Naive thymus-derived CD4-positive, alpha-beta T cell (primary cell): ENCODE data around the gene IGFBP4. TPM values are rescaled to one million over a fixed set of nuclear protein-coding genes. Genes with fewer than 3 reads are reported as not detected.

Source experiments
- ATAC-seq: fragments of 150-1000 bp; cut with Tn5 transposase; 2 replicates; pipeline ENCODE4 v1.10.0; 2021; ENCODE audit warnings: mild to moderate bottlenecking, moderate library complexity
- CTCF ChIA-PET: fragments of 350-600 bp; sonication (Branson Sonifier 250); formaldehyde crosslinking; loops from one replicate; lab custom pipeline; 2021; ENCODE audit warnings: antibody characterized with exemption; lab: Charles Lee
- POLR2A ChIA-PET: fragments of 350-600 bp; sonication (Branson Sonifier 250); formaldehyde crosslinking; loops from one replicate; lab custom pipeline; 2021; ENCODE audit warnings: antibody characterized with exemption, inconsistent platforms; lab: Charles Lee
- DNase-seq, 9 donors: peaks; one replicate each; pipeline versions ENCODE4 v3.0.0 to v3.0.0-alpha.2; 2020 to 2022; ENCODE audit warnings: mixed read lengths in 1 of 9
- H3K27ac ChIP-seq: one replicate; pipeline ENCODE4 v1.7.0; 2013; ENCODE audit warnings: mild to moderate bottlenecking, low read depth, low read length, moderate library complexity
- H3K27me3 ChIP-seq, 2 donors: one replicate each; pipeline ENCODE4 v1.7.0; 2013; ENCODE audit warnings: low read length in 2 of 2, mild to moderate bottlenecking in 2 of 2, moderate library complexity in 2 of 2; ENCODE audit not compliant: control insufficient read depth in 2 of 2, insufficient read depth in 2 of 2
- H3K36me3 ChIP-seq, 3 experiments: 1 replicate in 2 of 3; 2 replicates in 1 of 3; pipeline ENCODE4 v1.7.0; 2013; ENCODE audit warnings: low read length in 3 of 3, mild to moderate bottlenecking in 3 of 3, moderate library complexity in 1 of 3; ENCODE audit not compliant: insufficient read depth in 3 of 3, control insufficient read depth in 2 of 3
- H3K4me1 ChIP-seq, 2 donors: one replicate each; pipeline ENCODE4 v1.7.0; 2013; ENCODE audit warnings: low read length in 2 of 2, mild to moderate bottlenecking in 2 of 2, moderate library complexity in 1 of 2; ENCODE audit not compliant: control insufficient read depth in 2 of 2, insufficient read depth in 2 of 2
- H3K4me3 ChIP-seq: 2 replicates; pipeline ENCODE4 v1.7.0; 2013; ENCODE audit warnings: mild to moderate bottlenecking, low read length
- H3K9me3 ChIP-seq, 3 experiments: 1 replicate in 2 of 3; 2 replicates in 1 of 3; pipeline ENCODE4 v1.7.0; 2013; ENCODE audit warnings: low read length in 3 of 3; ENCODE audit not compliant: control insufficient read depth in 2 of 3
- H3K27ac Mint-ChIP-seq, 9 donors: one replicate each; pipeline ENCODE4 v1.8.0; 2020 to 2022; ENCODE audit warnings: mixed read lengths in 9 of 9, mild to moderate bottlenecking in 8 of 9, moderate library complexity in 5 of 9, inconsistent platforms in 2 of 9
- H3K27me3 Mint-ChIP-seq, 5 donors: one replicate each; pipeline ENCODE4 v1.8.0; 2021 to 2022; ENCODE audit warnings: mixed read lengths in 5 of 5, mild to moderate bottlenecking in 1 of 5
- H3K36me3 Mint-ChIP-seq, 5 donors: one replicate each; pipeline ENCODE4 v1.8.0; 2020 to 2022; ENCODE audit warnings: mixed read lengths in 5 of 5, mild to moderate bottlenecking in 3 of 5, inconsistent platforms in 1 of 5
- H3K4me1 Mint-ChIP-seq, 7 donors: one replicate each; pipeline ENCODE4 v1.8.0; 2020 to 2022; ENCODE audit warnings: mixed read lengths in 7 of 7, mild to moderate bottlenecking in 3 of 7, inconsistent platforms in 1 of 7
- H3K4me3 Mint-ChIP-seq, 10 donors: one replicate each; pipeline ENCODE4 v1.8.0; 2020 to 2022; ENCODE audit warnings: mild to moderate bottlenecking in 10 of 10, mixed read lengths in 10 of 10, moderate library complexity in 6 of 10, inconsistent platforms in 2 of 10
- H3K9me3 Mint-ChIP-seq, 11 donors: one replicate each; pipeline ENCODE4 v1.8.0; 2020 to 2022; ENCODE audit warnings: mixed read lengths in 11 of 11, mild to moderate bottlenecking in 4 of 11, inconsistent platforms in 1 of 11, moderate library complexity in 1 of 11
- intact Hi-C, 2 donors: fragments of 100-400 bp; cut with micrococcal nuclease; formaldehyde crosslinking; loops; one replicate each; pipeline ENCODE4 v1.15.1; 2023
- polyA plus RNA-seq, 2 donors: library from polyadenylated mRNA; unstranded; fragments of 300-500 nt; fragmentation: Illumina TruSeq; gene quantifications; one replicate each; pipeline ENCODE4 v1.2.3, GENCODE V29; 2021
- total RNA-seq, 6 experiments: library from RNA in 5 of 6; stranded (reverse) in 5 of 6; gene quantifications; 1 replicate in 5 of 6; 2 replicates in 1 of 6; pipeline ENCODE4 v1.2.3 and lab custom pipeline; 2021 to 2026

Gene IGFBP4
- total and polyA plus RNA-seq, 7 experiments from 2014 or later = 0.45 to 116 (median 1.8) TPM

GRCh38 chr17:40459636-40460603, 16.7 kb downstream of the IGFBP4 start:
- no peaks in the 10 kb centered on the region for H3K36me3 ChIP-seq
- intact Hi-C loops = no loop called here
- no peaks in the 10 kb centered on the region for H3K9me3 Mint-ChIP-seq
- H3K4me1 Mint-ChIP-seq = peaks cover 0 to 5% (median 0%) of the 10 kb centered on the region in 7 donors
- ChIA-PET CTCF (interaction anchor here (0.6 kb wide), 1 partner anchor 78 kb away, joined by 4 read pairs; no protein-coding TSS in a partner anchor), POLR2A (no interaction called here)
- no peak overlapping the region for H3K27ac Mint-ChIP-seq
- H3K4me3 ChIP-seq = no peak overlapping the region
- no peaks in the 10 kb centered on the region for H3K9me3 ChIP-seq
- H3K4me3 Mint-ChIP-seq = no peak overlapping the region
- no peak overlapping the region for H3K27ac ChIP-seq
- H3K4me1 ChIP-seq = no peaks in the 10 kb centered on the region
- H3K36me3 Mint-ChIP-seq = peaks cover 0 to 13% (median 0%) of the 10 kb centered on the region in 5 donors
- no peaks in the 10 kb centered on the region for H3K27me3 Mint-ChIP-seq
- DNase-seq (peak in 1 of 9 donors; percentile 5), ATAC-seq (no peak)
- H3K27me3 ChIP-seq = no peaks in the 10 kb centered on the region

GRCh38 chr17:40460604-40460967, 17.3 kb downstream of the IGFBP4 start:
- DNase-seq (no peak), ATAC-seq (no peak)
- Histone ChIP-seq H3K27me3 (no peaks in the 10 kb centered on the region), H3K36me3 (no peaks in the 10 kb centered on the region), H3K27ac (no peak overlapping the region), H3K4me3 (no peak overlapping the region), H3K4me1 (no peaks in the 10 kb centered on the region), H3K9me3 (no peaks in the 10 kb centered on the region)
- CTCF ChIA-PET = interaction anchor here (0.6 kb wide), 1 partner anchor 79 kb away, joined by 4 read pairs; no protein-coding TSS in a partner anchor
- H3K27ac Mint-ChIP-seq = peak overlapping the region in 1 of 9 donors; percentile 55
- peaks cover 0 to 5% (median 0%) of the 10 kb centered on the region in 7 donors for H3K4me1 Mint-ChIP-seq
- H3K4me3 Mint-ChIP-seq = no peak overlapping the region
- no peaks in the 10 kb centered on the region for H3K9me3 Mint-ChIP-seq
- peaks cover 0 to 12% (median 0%) of the 10 kb centered on the region in 5 donors for H3K36me3 Mint-ChIP-seq
- POLR2A ChIA-PET = no interaction called here
- no peaks in the 10 kb centered on the region for H3K27me3 Mint-ChIP-seq
- intact Hi-C loops = no loop called here

- H3K27me3 ChIP-seq = no peaks in the 10 kb centered on the region
- no peak for ATAC-seq
- Mint-ChIP-seq H3K4me1 (peaks cover 0 to 5% (median 0%) of the 10 kb centered on the region in 7 donors), H3K27me3 (no peaks in the 10 kb centered on the region), H3K36me3 (peaks cover 0 to 7% (median 0%) of the 10 kb centered on the region in 5 donors), H3K27ac (no peak overlapping the region), H3K9me3 (no peaks in the 10 kb centered on the region), H3K4me3 (no peak overlapping the region)
- ChIA-PET POLR2A (no interaction called here), CTCF (no interaction called here)
- H3K9me3 ChIP-seq = no peaks in the 10 kb centered on the region
- H3K4me1 ChIP-seq = no peaks in the 10 kb centered on the region
- H3K4me3 ChIP-seq = no peak overlapping the region
- H3K36me3 ChIP-seq = no peaks in the 10 kb centered on the region
- intact Hi-C loops = no loop called here
- no peak for DNase-seq
- no peak overlapping the region for H3K27ac ChIP-seq
Measured at GRCh38 chr17:40460968-40461731, 17.9 kb downstream of the IGFBP4 start.

- Mint-ChIP-seq H3K27me3 (peaks cover 0 to 4% (median 0%) of the 10 kb centered on the region in 5 donors), H3K9me3 (no peaks in the 10 kb centered on the region), H3K4me3 (no peak overlapping the region), H3K27ac (peak overlapping the region in 1 of 9 donors; percentile 82), H3K4me1 (peaks cover 0 to 5% (median 0%) of the 10 kb centered on the region in 7 donors), H3K36me3 (peaks cover 0 to 7% (median 0%) of the 10 kb centered on the region in 5 donors)
- DNase-seq (no peak), ATAC-seq (no peak)
- H3K4me1 ChIP-seq = no peaks in the 10 kb centered on the region
- H3K9me3 ChIP-seq = no peaks in the 10 kb centered on the region
- POLR2A ChIA-PET = no interaction called here
- intact Hi-C loops = no loop called here
- H3K36me3 ChIP-seq = no peaks in the 10 kb centered on the region
- H3K27me3 ChIP-seq = no peaks in the 10 kb centered on the region
- no peak overlapping the region for H3K4me3 ChIP-seq
- H3K27ac ChIP-seq = no peak overlapping the region
- CTCF ChIA-PET = no interaction called here
Measured at GRCh38 chr17:40461732-40462342, 18.6 kb downstream of the IGFBP4 start.

GRCh38 chr17:40462343-40463121, 19.3 kb downstream of the IGFBP4 start:
- H3K27ac Mint-ChIP-seq = peak overlapping the region in 1 of 9 donors; percentile 82
- no peak overlapping the region for H3K4me3 Mint-ChIP-seq

GRCh38 chr17:40463122-40463550, 19.9 kb downstream of the IGFBP4 start:
- Mint-ChIP-seq H3K9me3 (no peaks in the 10 kb centered on the region), H3K4me1 (peaks cover 0 to 5% (median 0%) of the 10 kb centered on the region in 7 donors), H3K27ac (no peak overlapping the region), H3K27me3 (peaks cover 0 to 6% (median 0%) of the 10 kb centered on the region in 5 donors), H3K4me3 (no peak overlapping the region), H3K36me3 (peaks cover 0 to 4% (median 0%) of the 10 kb centered on the region in 5 donors)
- CTCF ChIA-PET = no interaction called here
- H3K4me3 ChIP-seq = no peak overlapping the region
- H3K36me3 ChIP-seq = no peaks in the 10 kb centered on the region
- POLR2A ChIA-PET = no interaction called here
- no peaks in the 10 kb centered on the region for H3K4me1 ChIP-seq
- no peak overlapping the region for H3K27ac ChIP-seq
- ATAC-seq = no peak
- H3K27me3 ChIP-seq = no peaks in the 10 kb centered on the region
- no peaks in the 10 kb centered on the region for H3K9me3 ChIP-seq
- intact Hi-C loops = no loop called here
- no peak for DNase-seq

More at GRCh38 chr17:40462343-40463121, 19.3 kb downstream of the IGFBP4 start:
- no peaks in the 10 kb centered on the region for H3K4me1 ChIP-seq
- no peak overlapping the region for H3K4me3 ChIP-seq
- intact Hi-C loops = no loop called here
- H3K27ac ChIP-seq = no peak overlapping the region
- CTCF ChIA-PET = no interaction called here
- Mint-ChIP-seq H3K36me3 (peaks cover 0 to 7% (median 0%) of the 10 kb centered on the region in 5 donors), H3K9me3 (no peaks in the 10 kb centered on the region), H3K4me1 (peaks cover 0 to 5% (median 0%) of the 10 kb centered on the region in 7 donors), H3K27me3 (peaks cover 0 to 6% (median 0%) of the 10 kb centered on the region in 5 donors)
- no peaks in the 10 kb centered on the region for H3K36me3 ChIP-seq
- DNase-seq (no peak), ATAC-seq (no peak)
- H3K27me3 ChIP-seq = no peaks in the 10 kb centered on the region
- POLR2A ChIA-PET = no interaction called here
- no peaks in the 10 kb centered on the region for H3K9me3 ChIP-seq
